ENCODE measurements around the gene NAA25. TPM values are rescaled to one million over a fixed set of nuclear protein-coding genes. Genes with fewer than 3 reads are reported as not detected.

NAA25 gene
- total RNA-seq, 2 donors from 2014 or later: 31.6 to 78.3 TPM

DNA sequence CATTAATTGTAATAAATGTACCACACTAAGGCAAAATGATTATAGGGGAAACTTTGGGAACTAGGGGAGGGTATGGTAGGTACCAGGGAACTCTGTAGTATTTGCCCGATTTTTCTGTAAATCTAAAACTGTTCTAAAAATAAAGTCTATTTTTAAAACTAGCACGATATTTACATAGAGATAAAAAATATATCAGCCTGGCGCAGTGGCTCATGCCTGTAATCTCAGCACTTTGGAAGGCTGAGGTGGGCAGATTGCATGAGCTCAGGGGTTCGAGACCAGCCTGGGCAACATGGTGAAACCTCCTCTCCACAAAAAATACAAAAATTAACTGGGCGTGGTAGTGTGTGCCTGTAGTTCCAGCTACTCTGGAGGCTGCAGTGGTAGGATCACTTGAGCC, 128.0 kb downstream of the NAA25 start:
- ATAC-seq (no peak), DNase-seq (ENCODE audit: low spot score) (no peak)
- H3K4me3 Mint-ChIP-seq: no peak overlapping the region
- no peaks in the 10 kb centered on the region for H3K9me3 Mint-ChIP-seq
- H3K36me3 Mint-ChIP-seq: no peaks in the 10 kb centered on the region
- no peak overlapping the region for H3K27ac Mint-ChIP-seq
- peaks cover 0 to 5% of the 10 kb centered on the region in 2 donors for H3K4me1 Mint-ChIP-seq (ENCODE audit: low read depth in 2 of 2)
- H3K27me3 Mint-ChIP-seq: no peaks in the 10 kb centered on the region

DNA sequence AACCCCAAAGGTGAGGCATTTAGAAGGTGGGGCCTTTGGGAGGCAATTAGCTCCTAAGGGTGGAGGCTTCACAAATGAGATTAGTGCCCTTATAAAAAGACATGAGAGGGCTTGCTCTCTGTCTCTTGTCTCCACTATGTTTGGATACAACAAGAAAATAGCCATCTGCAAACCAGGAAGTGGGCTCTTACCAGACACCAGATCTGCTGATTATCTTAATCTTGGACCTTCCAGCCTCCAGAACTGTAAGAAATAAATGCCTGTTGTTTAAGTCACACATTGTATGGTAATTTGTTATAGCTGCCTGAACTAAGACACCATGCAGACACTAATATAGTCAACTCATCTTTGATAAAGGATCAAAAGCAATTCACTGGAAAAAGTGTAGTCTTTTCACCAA, 130.0 kb downstream of the NAA25 start:
- H3K4me3 Mint-ChIP-seq: no peak overlapping the region
- no peaks in the 10 kb centered on the region for H3K9me3 Mint-ChIP-seq
- no peaks in the 10 kb centered on the region for H3K36me3 Mint-ChIP-seq
- H3K27ac Mint-ChIP-seq: no peak overlapping the region
- DNase-seq (ENCODE audit: low spot score): no peak
- no peaks in the 10 kb centered on the region for H3K27me3 Mint-ChIP-seq
- H3K4me1 Mint-ChIP-seq (ENCODE audit: low read depth in 2 of 2): peaks cover under 1 to 9% of the 10 kb centered on the region in 2 donors
- no peak for ATAC-seq

DNA sequence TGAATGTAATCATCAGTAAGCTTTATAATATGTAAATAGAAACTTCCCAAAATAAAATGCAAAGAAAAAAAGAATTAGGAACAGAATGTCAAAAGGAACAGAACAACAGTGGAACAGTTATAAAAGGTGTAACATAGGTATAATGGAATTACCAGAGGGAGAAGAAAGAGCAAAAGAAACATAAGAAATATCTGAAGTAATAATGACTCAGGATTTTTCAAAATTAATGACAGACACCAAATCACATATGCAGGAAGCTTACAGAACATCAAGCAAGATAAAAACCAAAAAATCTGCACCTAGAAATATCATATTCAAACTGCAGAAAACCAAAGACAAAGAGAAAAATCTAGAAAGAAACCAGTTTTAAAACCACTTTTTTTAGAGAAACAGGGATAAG, 131.7 kb downstream of the NAA25 start:
- Mint-ChIP-seq H3K4me1 (ENCODE audit: low read depth in 2 of 2) (peaks cover 3 to 9% of the 10 kb centered on the region in 2 donors), H3K27ac (no peak overlapping the region), H3K36me3 (no peaks in the 10 kb centered on the region), H3K27me3 (no peaks in the 10 kb centered on the region), H3K9me3 (no peaks in the 10 kb centered on the region), H3K4me3 (no peak overlapping the region)
- ATAC-seq: no peak
- DNase-seq (ENCODE audit: low spot score): no peak

Other genes starting within 250 kb of the NAA25 start
- gene TMEM116, start 95.6 kb downstream of the NAA25 start, total RNA-seq: 10 to 100 TPM in 1 of 2 donors, 1 to 10 TPM in 1; 6.2 to 17.3 TPM
- 10 to 100 TPM; 46.0 to 61.7 TPM for gene ERP29, start 95.4 kb downstream of the NAA25 start, total RNA-seq
- gene TRAFD1, start 16.8 kb upstream of the NAA25 start, total RNA-seq: 10 to 100 TPM; 50.9 to 81.4 TPM